ENCODE measurements around the gene GPR108.

GPR108 gene

GRCh38 chr19:6734096-6734696 lies 3.2 kb downstream of the GPR108 start:
- TF ChIP-seq GATA3 (IDR thresholded peaks at IDR 0.05; ENCODE audit: low read depth, low read length), result no peak
- TF ChIP-seq GATA2 (IDR thresholded peaks at IDR 0.05; ENCODE audit: low read depth, low read length), result no peak

DNA sequence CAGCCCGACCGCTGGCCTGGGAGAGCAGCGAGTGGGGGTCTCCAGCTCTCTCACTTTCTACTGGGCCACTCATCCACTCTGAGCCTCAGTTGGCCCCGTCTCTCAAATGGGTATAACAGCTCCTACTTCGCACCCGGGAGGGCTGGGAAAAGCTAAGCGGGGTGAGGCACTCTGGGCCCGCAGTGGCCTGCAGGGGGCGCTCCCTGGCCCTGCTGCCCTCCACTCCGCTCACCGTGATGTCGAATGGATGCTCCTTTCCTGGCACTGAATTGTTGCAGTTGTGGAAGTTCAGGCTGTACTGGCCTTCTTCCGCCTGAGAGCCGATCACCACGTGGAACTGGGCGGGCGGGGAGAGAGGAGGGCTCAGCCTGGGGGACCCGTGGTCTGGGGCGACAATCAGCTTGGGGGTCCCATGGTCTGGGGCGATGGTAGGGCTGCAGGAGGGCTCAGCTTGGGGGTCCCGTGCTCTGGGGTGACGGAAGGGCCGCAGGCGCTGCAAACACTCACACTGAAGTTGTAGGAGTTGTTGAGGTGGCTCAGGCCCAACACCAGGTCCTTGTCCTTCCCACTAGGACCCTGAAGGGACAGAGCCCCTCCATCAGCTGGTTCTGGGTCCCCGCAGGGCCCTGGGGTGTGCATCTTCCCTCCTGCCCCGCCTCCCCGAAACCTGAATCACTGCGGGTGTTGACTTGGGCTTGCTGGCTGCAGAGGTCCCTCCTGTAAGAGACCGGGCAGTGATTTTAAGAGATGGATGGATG lies 3.9 kb downstream of the GPR108 start:
- TF ChIP-seq GATA3 (IDR thresholded peaks at IDR 0.05; ENCODE audit: low read depth, low read length), result no peak
- TF ChIP-seq GATA2 (IDR thresholded peaks at IDR 0.05; ENCODE audit: low read depth, low read length), result no peak

- TF ChIP-seq GATA3 (IDR thresholded peaks at IDR 0.05; ENCODE audit: low read depth, low read length), result no peak
- no peak for TF ChIP-seq GATA2 (IDR thresholded peaks at IDR 0.05; ENCODE audit: low read depth, low read length)
Observed at GRCh38 chr19:6732803-6733337, 4.5 kb downstream of the GPR108 start.

DNA sequence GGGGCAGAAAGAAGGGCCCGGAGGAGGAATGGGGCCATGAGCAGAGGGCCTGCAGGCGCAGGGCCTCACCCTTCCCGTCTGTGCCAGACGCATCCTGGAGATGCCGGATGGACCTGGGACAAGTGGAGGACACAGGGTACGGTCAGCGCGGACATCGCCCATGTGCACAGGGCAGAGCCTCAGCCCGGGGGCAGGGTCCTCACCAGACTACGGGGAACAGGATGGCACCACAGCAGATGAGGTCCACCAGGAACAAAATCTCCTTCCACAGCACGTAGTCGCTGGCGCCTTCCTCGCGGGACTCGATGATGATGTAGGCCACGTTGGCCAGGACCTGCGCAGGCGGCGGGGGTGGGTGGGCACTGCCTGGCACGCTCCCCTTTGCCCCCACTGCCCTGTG lies 5.6 kb downstream of the GPR108 start:
- no peak for TF ChIP-seq GATA3 (IDR thresholded peaks at IDR 0.05; ENCODE audit: low read depth, low read length)
- no peak for TF ChIP-seq GATA2 (IDR thresholded peaks at IDR 0.05; ENCODE audit: low read depth, low read length)

GRCh38 chr19:6730941-6731670 lies 6.3 kb downstream of the GPR108 start:
- no peak for TF ChIP-seq GATA2 (IDR thresholded peaks at IDR 0.05; ENCODE audit: low read depth, low read length)
- TF ChIP-seq GATA3 (IDR thresholded peaks at IDR 0.05; ENCODE audit: low read depth, low read length), result no peak

GRCh38 chr19:6730153-6730804 lies 7.1 kb downstream of the GPR108 start:
- TF ChIP-seq GATA2 (IDR thresholded peaks at IDR 0.05; ENCODE audit: low read depth, low read length) (no peak), GATA3 (IDR thresholded peaks at IDR 0.05; ENCODE audit: low read depth, low read length) (no peak)

GRCh38 chr19:6729573-6730152 lies 7.7 kb downstream of the GPR108 start:
- TF ChIP-seq GATA2 (IDR thresholded peaks at IDR 0.05; ENCODE audit: low read depth, low read length) (no peak), GATA3 (IDR thresholded peaks at IDR 0.05; ENCODE audit: low read depth, low read length) (no peak)

GRCh38 chr19:6728346-6728745 lies 9.0 kb downstream of the GPR108 start:
- TF ChIP-seq GATA3 (IDR thresholded peaks at IDR 0.05; ENCODE audit: low read depth, low read length), result no peak
- TF ChIP-seq GATA2 (IDR thresholded peaks at IDR 0.05; ENCODE audit: low read depth, low read length), result no peak

GRCh38 chr19:6725513-6726231 lies 11.7 kb downstream of the GPR108 start:
- TF ChIP-seq GATA3 (IDR thresholded peaks at IDR 0.05; ENCODE audit: low read depth, low read length) (no peak), GATA2 (IDR thresholded peaks at IDR 0.05; ENCODE audit: low read depth, low read length) (no peak)

DNA sequence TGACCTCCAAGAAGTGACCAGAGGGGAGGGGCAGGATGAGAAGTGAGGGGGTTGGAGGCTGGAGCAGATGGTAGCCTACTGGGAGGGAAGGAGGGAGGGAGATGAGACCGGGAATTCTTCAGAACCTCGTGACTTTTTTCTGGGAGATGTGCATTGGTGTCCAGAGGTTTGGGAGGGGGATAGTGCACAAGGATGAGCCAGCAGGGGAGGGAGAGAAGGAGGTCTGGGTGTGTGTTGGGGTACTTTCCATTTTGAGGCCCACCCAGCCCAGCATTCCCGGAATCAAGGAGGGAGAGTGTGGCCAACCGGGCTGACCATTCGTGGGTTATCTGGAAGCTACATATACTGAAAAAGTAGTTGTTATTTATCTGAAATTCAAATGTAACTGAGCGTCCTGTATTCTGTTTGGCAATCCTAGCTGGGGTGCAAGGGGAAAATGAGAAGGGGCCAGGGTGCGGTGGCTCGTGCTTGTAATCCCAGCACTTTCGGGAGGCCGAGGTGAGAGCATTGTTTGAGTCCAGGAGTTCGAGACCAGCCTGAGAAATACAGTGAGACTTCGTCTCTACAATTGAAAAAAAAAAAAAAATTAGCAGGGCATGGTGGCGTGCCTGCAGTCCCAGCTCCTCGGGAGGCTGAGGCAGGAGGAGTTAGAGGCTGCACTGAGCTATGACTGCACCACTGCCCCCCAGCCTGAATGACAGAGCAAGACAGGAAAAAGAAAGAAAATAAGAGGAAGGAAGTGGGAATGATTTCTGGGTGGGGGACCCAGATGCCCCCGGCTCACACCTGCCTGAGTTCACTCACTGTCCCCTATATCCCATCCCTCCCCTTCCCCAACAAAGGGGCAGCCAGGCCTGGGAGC lies 12.5 kb downstream of the GPR108 start:
- TF ChIP-seq GATA3 (IDR thresholded peaks at IDR 0.05; ENCODE audit: low read depth, low read length), result no peak
- no peak for TF ChIP-seq GATA2 (IDR thresholded peaks at IDR 0.05; ENCODE audit: low read depth, low read length)

DNA sequence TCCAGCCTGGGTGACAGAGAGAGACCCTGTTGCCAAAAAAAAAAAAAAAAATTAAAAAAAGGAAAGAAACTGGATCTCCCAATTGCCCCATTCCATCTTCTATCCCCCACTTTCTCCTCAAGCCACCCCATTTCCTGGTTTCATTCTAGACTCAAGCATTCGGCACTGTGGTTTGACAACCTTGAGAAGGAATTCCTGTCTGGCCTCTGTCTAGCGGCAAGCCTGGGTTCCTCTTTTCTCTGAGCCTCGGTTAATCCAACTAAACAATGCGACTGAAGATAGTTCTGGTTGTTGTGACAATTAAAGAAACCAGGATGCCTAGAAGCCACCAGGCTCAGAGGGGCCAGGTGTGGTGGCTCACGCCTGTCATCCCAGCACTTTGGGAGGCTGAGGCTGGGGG lies 13.6 kb downstream of the GPR108 start:
- TF ChIP-seq GATA2 (IDR thresholded peaks at IDR 0.05; ENCODE audit: low read depth, low read length) (no peak), GATA3 (IDR thresholded peaks at IDR 0.05; ENCODE audit: low read depth, low read length) (no peak)

- no peak for TF ChIP-seq GATA3 (IDR thresholded peaks at IDR 0.05; ENCODE audit: low read depth, low read length)
- TF ChIP-seq GATA2 (IDR thresholded peaks at IDR 0.05; ENCODE audit: low read depth, low read length), result no peak
Observed at GRCh38 chr19:6723108-6723618, 14.2 kb downstream of the GPR108 start.

Measured in SH-SY5Y (cell line).